Renal cortical epithelial cell (primary cell): ENCODE results near the gene PPP1R9B. TPM values are rescaled to one million over a fixed set of nuclear protein-coding genes. Genes with fewer than 3 reads are reported as not detected.
A peak's percentile ranks its signal among the peaks of the same experiment; 100 is the strongest.

Source experiments
- DNase-seq: peaks from one replicate; pipeline ENCODE4 v3.0.0-alpha.2; 2011; ENCODE audit warnings: low read depth
- total RNA-seq: library from RNA; depleted of rRNA; stranded (reverse); fragments of >200 nt; gene quantifications from 2 replicates; pipeline ENCODE4 v1.2.3, GENCODE V29; 2014

The PPP1R9B gene, protein sequence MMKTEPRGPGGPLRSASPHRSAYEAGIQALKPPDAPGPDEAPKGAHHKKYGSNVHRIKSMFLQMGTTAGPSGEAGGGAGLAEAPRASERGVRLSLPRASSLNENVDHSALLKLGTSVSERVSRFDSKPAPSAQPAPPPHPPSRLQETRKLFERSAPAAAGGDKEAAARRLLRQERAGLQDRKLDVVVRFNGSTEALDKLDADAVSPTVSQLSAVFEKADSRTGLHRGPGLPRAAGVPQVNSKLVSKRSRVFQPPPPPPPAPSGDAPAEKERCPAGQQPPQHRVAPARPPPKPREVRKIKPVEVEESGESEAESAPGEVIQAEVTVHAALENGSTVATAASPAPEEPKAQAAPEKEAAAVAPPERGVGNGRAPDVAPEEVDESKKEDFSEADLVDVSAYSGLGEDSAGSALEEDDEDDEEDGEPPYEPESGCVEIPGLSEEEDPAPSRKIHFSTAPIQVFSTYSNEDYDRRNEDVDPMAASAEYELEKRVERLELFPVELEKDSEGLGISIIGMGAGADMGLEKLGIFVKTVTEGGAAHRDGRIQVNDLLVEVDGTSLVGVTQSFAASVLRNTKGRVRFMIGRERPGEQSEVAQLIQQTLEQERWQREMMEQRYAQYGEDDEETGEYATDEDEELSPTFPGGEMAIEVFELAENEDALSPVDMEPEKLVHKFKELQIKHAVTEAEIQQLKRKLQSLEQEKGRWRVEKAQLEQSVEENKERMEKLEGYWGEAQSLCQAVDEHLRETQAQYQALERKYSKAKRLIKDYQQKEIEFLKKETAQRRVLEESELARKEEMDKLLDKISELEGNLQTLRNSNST
- total RNA-seq: 15.8 and 39.9 TPM in 2 replicates

DNA sequence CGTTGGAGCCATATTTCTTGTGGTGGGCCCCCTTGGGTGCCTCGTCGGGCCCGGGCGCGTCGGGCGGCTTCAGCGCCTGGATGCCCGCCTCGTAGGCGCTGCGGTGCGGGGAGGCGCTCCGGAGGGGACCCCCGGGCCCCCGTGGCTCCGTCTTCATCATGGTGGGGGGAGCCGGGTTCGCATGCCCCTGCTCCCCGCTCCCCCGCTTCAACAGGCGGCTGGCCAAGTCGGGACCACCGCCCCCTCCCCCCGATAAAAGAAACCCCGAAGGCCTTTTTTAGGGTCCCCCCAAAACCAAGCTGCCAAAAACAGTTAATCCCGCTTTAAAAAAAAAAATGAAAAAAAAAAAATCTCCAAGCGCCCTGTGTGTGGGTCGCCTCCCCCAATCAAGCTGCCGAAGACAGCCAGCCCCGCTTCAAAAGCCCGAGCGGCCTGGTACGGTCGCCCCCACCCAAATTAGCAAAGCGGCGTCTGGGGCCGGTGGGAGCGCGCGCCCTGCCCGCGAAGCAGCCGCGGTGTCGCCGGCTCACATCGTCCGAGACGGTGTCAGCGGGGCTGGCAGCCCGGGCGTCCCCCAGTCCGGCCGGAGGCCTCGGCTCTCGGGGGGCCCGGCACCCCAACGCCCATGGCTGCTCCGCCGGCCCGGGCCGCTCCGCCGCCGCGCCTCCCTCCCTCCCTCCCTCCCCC is at the start of gene PPP1R9B:
PPP1R9B (minus strand) TSS at position 324 of the 687 bp plus-strand sequence; CDS start at position 160, 164 bp downstream.
- no peak for DNase-seq

DNA sequence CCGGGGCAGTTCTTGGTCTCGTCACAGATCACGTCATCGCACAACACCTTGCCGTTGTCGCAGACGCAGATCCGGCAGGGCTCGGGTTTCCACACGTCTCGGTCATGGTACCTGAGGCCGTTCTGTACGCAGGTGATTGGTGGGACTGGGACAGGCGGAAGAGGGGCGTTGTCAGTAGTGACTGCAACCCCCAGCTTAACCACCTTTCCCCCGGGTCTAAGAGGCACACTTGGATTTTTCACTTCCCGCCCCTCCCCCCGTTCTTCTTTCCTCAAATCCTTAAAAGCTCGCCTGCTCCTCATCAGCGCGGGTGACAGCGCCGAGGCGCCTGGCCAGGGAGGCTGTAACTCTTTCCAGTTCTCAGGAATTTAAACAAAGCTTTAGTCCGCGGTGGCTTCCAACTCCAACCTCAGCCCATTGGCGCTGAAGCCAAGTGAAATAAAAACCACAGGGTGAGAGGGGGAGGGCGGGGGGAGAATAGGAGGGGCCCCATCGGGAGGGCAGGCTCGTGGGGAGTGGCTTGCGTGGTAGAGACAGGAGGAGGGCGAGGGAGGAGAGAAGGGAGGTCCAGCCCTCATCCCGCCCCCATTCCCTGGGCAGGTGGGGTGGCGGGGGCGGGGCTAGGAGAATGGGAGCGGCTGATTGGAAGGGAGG is 49.5 kb upstream of the PPP1R9B start:
- peak; percentile 89 for DNase-seq

DNA sequence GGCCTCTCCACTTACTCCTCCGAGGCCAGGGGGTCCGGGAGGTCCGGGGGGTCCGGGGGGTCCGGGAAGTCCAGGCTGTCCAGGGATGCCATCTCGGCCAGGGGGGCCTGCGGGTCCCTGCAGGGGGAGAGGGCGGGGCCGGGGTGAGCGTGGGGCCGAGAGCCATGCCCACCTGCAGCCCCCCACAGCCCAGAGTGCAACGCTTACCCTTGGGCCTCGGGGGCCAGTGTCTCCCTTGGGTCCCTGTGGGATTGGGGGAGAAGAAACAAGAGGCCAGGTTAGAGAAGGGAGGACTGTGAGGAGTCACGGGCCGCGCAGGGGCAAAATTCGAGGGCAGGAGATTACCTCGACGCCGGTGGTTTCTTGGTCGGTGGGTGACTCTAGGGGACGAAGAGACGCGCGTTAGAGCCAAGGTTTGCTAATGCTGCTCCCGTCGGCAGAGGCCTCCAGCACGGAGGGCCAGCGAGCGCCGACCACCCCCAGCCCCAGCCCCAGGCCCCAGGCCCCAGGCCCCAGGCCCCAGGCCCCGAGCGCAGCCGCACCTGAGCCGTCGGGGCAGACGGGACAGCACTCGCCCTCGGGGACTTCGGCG is 48.8 kb upstream of the PPP1R9B start:
- DNase-seq: no peak

DNA sequence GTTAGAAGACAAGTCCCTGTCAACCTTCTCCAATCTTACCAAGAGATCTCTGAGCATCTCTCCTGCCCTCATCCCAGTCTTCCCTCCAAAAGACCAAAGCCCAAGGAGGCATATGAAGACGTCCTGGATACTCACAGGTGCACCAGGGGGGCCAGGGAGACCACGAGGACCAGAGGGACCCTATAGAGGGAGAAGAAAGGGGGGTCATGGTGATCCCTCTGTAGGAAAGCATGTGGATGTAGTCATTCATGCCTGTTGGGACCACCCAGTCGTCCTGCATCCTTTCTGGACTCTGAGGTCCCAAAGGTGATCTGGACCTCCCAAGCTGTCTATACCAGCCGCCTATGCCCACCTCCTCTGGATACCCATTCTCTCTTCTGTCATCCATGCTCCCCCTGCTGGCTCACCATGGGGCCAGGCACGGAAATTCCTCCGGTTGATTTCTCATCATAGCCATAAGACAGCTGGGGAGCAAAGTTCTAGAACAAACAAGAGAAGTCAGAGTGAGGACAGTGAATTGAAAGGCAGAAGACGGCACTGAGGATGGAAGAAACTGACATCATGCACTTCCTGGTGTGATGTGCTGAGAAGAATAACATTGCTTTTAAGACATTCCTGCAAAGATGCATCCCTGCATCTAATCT is 47.7 kb upstream of the PPP1R9B start:
- peak; percentile 56 for DNase-seq

DNA sequence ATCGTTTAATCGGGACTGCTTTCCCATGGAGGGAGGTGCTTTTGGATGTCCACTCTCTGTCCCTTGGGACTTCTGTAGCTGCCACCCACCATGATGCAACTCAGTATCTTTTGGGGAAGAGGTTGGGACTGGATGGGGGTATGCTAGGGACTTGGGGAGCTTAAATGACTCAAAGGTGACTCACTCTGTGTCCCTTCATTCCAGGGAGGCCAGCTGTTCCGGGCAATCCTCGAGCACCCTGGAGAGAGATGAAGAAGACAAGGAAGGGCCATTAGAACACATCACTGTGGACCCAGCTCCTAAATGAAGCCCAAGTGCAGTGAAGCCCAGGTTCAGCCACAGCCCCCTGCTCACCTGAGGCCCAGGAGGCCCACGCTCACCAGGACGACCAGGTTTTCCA is 46.3 kb upstream of the PPP1R9B start:
- DNase-seq: no peak

DNA sequence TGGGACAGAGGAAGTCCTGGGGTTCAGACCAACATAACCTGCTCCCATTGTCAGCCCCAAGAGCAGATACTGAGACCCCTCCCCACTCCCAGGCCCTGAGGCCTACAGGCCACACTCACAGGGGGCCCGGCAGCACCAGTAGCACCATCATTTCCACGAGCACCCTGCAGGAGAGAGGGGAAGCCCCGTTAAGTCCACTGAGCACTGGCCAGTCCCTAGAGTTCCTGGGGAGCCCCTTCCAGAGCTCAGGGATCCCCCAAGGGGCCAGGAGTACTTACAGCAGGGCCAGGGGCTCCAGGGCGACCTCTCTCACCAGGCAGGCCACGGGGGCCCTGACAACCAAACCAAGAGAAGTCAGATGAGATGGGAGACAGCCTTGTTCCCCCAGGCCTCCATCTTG is 45.6 kb upstream of the PPP1R9B start:
- DNase-seq: no peak

DNA sequence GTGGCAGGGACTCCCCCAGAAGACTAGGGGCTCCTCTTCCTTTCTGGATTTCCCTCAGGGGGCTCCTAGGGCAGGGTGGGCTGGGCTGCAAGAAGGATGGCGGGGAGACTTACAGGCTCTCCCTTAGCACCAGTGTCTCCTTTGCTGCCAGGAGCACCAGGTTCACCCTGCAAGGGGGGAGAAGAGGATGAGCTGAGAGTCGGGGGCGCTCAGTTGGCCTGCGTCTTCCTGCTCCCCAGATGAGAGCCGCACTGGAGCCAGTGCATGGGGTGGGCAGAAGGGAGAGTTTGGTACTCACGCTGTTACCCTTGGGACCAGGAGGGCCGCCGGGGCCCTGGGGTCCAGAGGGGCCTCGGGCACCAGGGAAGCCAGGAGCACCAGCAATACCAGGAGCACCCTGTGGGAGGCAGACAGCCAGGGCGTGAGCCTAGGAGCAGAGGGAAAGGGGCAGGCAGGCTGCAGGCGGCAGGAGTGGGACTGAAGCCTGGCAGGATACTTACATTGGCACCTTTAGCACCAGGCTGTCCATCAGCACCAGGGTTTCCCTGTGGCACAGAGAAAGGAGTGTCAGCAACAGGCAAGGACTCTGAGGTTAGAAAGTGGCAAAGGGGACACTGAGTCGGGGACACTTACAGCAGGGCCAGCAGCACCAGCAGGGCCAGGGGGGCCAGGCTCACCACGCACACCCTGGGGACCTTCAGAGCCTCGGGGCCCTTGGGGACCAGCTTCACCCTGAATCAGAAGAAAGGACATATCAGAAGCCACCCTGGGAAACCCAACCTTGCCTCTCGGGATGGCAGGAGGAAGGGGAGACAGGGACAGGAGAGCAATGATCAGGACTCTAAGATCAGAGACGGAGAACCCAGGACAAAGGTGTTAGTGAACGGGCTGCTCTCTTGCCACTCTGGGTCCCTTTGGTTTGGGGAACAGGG is 44.7 kb upstream of the PPP1R9B start:
- DNase-seq: no peak

DNA sequence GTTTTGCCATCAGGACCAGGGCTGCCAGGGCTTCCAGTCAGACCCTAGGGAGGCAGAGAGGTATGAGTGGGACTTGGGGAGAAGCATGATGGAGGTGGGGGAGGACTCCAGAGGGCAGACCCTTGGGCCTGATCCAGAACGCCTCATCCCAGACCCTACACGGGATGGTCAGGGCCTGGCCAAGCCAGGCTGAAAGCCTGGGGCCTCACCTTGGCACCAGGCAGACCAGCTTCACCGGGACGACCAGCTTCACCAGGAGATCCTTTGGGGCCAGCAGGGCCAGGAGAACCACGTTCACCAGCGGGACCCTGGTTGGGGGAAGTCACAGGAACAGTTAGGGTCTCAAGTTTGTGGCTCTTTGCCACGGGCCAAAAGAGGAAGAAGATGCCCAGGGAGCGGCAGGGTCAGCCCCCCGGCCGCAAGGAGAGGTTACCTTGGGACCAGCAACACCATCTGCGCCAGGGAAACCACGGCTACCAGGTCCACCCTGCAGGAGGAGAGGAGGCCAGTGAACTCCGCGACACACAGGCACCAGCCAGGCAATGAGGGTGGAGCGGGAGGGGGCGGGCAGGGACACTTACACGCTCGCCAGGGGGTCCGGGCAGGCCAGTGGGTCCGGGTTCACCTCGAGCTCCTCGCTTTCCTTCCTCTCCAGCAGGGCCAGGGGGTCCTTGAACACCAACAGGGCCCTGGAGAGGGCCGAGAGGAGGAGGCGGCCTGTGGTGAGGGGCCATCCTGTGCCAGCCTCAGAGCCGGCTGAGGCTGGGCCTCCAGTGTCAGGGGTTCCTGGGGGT is 43.9 kb upstream of the PPP1R9B start:
- no peak for DNase-seq

DNA sequence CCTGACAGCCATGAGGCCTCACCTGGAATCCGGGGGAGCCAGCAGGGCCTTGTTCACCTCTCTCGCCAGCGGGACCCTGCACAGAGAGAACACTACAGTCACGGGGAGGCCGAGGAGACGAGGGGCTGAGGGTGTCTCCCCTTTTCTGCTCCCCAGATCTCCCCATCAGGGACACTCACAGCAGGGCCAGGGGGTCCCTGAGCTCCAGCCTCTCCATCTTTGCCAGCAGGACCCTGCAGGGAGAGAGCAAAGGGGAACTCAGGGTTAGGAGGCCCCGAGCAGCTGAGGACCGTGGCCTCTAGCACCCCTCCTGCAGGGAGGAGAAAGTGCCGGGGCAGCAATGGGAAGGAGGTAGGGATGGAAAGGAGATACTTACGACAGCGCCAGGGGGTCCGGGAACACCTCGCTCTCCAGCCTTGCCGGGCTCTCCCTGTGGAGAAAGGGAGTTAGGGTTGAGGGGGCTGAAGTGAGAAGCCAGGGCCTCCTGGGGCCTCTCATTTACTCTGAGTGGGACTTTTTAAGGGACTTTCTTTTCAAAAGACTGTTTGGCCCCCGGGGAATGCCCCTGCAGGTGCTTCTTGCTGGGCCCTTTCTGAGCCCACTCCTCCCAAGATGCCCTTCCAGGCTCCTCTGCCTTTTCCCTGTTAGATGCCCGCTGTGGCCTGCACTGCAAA is 42.3 kb upstream of the PPP1R9B start:
- DNase-seq: no peak

DNA sequence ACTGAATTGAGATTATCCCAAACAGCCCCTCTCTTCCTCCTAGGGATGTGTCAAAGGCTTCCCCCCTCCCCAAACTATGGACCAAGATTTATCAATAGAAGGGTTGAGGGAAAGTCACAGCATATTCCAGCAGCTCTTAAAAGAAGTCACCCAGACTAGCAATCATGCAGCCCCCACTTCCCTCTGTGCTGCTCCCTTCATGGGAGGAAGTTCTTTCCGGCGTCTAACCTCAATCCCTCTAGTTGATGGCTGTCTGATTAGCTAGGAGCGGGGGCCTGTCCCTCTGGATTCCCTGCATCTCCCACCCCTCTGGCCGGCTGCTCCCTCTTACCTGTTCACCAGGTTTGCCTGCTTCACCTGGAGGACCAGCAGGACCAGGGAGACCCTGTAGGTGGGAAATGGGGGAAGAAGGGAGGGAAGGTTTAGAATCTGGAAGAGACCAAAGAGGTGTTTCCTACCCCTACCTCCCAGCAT is 41.7 kb upstream of the PPP1R9B start:
- no peak for DNase-seq

DNA sequence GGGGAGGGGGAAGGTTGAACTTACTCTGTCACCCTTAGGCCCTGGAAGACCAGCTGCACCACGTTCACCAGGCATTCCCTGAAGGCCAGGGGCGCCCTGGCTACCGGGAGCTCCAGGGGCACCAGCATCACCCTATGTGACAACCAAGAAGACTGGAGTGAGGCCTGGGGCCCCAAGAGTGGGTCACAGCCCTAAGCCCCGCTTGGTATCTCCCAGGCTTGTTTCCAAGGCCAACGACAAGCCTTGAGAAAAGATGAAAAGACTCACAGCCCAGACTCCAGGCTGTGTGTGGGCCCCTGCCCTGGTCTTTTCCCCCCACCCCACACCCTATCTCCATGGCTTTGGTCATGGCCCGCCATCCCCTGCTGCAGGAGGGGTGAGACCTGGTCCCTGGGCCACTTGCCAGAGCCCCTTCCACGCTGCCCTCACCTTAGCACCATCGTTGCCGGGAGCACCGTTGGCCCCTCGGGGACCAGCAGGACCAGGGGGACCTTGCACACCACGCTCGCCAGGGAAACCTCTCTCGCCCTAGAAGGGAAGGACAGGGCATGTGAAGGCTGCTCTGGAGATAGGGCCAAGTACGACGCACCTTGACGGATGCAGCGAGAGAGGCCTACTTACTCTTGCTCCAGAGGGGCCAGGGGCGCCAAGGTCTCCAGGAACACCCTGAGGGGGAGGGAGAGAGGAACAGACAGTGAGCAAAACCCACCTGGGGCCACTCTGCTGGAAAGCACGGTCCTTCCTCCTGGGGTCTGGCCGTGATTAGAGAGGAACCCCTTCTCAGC is 41.1 kb upstream of the PPP1R9B start:
- DNase-seq: no peak

DNA sequence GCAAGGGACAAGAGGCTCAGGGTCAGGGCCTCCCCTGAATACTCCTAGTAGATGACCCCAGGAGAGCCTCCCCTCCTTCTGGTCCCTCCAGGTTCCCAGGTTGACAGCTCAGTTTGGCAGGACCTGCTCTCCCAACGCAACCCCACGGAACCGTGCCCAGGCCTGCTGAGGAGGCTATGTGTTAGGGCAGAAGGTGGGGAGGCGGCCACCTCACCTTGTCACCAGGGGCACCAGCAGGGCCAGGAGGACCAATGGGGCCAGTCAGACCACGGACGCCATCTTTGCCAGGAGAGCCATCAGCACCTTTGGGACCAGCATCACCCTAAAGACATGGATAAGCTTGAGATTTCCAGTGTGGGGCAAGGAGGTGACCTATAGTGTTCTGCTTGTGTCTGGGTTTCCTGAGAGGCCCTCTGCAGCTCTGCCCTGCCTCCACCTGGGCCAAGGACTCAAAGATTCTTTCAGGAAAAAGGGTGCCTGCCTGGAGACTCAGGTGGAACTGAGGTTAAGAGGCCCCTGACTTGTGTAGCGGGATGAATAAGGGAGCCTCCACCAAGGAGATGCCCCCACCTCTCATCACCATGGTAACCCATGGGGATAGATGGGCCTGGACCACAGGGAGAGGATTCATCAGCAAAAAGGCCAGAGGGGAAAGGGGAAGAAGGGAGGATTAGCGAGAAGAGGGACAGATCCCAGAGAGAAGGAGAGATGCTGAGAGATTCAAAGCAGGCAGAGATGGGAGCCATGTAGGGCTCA is 40.3 kb upstream of the PPP1R9B start:
- DNase-seq: no peak

DNA sequence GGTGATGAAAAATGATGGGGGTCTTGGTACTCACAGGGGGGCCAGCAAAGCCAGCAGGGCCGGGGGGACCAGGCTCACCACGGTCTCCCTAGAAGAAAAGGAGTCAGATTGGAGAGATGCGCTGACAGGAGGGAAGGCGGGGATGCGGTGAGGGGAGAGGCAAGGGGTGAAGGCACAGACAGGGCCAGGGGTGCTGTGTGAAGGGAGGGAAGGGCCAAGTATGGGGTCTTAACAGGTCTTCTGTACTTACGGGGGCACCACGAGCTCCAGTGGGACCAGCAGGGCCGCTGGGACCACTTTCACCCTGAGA is 39.8 kb upstream of the PPP1R9B start:
- no peak for DNase-seq

DNA sequence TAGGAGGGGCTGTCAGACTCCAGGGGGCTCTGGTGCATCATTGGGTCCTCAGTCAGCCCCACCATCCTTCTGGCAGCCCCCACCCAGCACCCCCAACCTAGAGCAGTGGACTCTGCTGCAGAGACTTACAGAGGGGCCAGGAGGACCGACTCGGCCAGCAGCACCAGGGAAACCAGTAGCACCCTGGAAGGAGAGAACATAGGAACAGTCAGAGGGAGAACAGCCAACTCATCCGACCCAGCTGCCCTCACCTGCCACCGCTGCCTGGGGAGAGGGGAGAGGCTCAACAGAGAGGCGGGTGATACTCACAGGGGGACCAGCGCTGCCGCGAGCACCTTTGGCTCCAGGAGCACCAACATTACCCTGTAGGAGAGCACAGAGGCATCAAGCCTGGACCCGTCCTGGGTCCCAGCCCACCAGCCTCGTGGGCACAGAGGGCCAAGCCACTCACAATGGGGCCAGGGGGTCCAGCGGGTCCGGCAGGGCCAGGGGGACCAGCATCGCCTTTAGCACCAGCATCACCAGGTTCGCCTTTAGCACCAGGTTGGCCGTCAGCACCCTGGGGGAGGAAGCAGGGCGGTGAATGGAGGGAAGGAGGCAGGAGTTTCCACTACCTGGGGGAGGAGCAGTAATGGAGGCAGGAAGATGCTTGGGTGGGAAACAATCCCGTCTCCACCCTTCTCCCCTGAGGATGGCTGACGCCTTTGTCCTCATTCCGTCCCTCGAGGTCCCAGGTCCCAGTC is 39.2 kb upstream of the PPP1R9B start:
- DNase-seq: no peak

DNA sequence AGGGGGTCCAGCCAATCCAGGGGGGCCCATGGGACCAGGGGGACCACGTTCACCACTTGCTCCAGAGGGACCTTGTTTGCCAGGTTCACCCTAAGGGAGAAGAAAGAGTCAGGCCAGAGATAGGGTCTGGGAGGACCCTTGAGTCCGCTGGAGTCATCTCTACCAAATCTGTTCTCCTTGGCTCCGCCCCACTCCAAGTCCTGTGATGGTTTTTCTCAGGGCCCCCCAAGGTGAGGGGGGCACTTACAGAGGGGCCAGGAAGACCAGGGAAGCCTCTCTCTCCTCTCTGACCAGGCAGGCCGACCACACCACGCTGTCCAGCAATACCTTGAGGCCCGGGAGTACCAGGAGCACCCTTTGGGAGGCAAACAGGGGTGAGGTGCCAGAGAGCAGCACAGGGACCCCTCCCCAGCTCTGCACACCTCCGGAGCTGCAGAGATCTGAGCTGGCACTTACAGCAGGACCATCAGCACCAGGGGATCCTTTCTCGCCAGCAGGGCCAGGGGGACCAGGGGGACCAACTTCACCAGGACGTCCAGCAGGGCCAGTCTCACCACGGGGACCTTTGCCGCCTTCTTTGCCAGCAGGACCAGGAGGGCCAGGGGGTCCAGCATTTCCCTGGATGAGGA is 38.6 kb upstream of the PPP1R9B start:
- no peak for DNase-seq

DNA sequence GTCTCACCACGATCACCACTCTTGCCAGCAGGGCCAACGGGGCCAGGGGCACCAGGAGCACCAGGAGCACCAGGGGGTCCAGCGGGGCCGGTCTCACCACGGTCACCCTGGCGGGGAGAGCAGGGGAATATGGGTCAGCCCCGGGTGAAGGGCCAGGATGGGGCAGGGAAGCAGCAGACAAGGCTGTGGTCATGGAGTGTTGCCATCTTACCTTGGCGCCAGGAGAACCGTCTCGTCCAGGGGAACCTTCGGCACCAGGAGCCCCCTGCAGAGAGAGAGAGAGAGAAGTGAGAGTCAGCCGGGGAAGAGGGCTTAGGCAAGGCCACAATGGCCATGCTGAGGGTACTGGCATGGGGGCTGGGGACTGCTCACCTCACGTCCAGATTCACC is 38.0 kb upstream of the PPP1R9B start:
- DNase-seq: no peak
